GM18873 (cell line): Measurements from ENCODE around the gene KRTAP5-5.
"Not testable (repeated sequence)": the region's sequence is repeated elsewhere in the genome, so short reads cannot be mapped to it uniquely, and the experiment has no call there.

ENCODE experiments used
- ATAC-seq: cut with Tn5 transposase; IDR thresholded peaks from one replicate; pipeline ENCODE4 v1.9.1; 2021; ENCODE audit warnings: mild to moderate bottlenecking, moderate library complexity, moderate number of reproducible peaks; ENCODE audit not compliant: unreplicated experiment, low FRiP score

The KRTAP5-5 gene, protein sequence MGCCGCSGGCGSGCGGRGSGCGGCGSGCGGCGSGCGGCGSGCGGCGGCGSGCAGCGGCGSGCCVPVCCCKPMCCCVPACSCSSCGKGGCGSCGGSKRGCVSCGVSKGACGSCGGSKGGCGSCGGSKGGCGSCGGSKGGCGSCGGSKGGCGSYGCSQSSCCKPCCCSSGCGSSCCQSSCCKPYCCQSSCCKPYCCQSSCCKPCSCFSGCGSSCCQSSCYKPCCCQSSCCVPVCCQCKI

DNA sequence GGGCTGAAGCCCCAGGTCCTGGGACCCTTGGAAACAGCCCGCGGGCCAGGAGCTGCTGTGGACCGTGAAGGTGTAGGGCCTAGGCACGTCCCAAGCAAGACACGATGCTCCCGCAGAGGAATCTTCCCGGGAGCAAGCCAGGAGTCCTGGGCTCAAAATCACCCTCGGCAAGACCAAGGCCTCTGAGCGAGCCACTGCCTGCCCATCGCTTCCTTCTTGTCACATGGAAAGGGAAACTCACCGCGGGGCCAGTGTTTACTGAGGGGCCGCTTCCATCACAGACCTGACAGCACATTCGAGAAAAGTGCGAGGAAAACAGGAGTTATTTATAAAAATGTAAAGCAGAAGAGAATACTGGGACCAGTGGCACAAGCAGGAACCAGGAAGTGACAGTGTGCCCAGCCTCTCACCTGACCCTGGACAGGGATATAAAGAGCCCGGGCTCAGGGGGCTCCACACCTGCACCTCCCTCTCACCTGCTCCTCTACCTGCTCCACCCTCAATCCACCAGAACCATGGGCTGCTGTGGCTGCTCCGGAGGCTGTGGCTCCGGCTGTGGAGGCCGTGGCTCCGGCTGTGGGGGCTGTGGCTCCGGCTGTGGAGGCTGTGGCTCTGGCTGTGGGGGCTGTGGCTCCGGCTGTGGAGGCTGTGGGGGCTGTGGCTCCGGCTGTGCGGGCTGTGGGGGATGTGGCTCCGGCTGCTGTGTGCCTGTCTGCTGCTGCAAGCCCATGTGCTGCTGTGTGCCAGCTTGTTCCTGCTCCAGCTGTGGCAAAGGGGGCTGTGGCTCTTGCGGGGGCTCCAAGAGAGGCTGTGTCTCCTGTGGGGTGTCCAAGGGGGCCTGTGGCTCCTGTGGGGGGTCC lies at the start of gene KRTAP5-5:
TSS of gene KRTAP5-5 (plus strand) at position 450 of the 860 bp plus-strand sequence. CDS start at position 516, 66 bp downstream.
- ATAC-seq = no peak

DNA sequence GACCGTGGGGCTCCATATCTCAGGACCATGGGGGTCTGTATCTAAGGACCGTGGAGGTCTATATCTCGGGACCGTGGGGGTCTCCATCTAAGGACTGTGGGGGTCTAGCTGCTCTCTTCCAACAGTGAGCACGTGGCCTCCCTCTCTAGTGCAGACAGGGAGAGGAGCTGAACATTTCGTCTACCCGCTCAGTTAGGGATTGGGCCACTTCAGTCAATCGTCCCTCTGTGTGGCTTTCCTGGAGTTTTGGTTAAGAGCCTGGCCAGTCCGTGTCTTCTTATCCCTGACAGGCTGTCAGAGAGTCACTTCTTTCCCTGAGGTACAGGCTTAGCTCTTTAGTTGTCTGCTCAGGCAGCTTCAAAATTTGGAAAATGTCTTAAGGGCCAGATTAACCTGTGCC lies 47.6 kb upstream of the KRTAP5-5 start:
- ATAC-seq = no peak

DNA sequence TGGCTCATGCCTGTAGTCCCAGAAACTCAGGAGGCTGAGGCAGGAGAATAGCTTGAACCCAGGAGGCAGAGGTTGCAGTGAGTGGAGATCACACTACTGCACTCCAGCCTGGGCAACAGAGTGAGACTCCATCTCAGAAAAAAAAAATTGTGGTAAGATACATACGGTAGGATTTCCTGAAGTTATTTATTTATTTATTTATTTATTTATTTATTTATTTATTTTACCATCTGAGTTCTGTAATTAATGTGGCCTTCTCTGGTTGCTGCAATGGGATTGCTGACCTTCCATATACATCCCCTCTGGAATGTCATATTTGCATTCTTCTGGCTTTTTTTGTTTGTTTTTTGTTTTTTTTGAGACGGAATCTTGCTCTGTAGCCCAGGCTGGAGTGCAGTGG lies 46.7 kb upstream of the KRTAP5-5 start:
- ATAC-seq = not testable (repeated sequence)

- ATAC-seq = not testable (repeated sequence)
Observed at GRCh38 chr11:1584661-1585370, 44.8 kb upstream of the KRTAP5-5 start, which contains the start of gene KRTAP5-1. TSS of gene KRTAP5-1 (minus strand) at chr11:1585283. CDS start at chr11:1585249, 34 bp downstream.

DNA sequence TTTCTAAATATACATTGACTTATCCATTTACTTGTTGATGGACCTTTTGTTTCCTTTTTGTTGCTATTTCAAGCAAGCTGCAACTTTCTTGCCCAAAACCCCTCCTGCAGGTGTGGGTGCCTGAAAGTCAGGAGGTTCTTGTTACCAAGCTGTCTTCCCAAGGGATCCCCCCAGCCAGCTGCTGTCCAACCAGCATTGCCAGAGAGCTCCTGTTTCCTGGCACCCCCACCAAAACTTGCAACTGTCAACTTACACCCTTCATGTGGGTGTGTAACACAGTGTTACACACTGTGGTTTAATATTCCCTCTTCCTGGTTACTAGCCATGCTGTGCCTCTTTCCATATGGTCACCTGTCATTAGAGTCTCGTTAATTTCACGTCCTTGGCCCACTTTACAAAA lies 42.9 kb upstream of the KRTAP5-5 start:
- ATAC-seq = no peak

- not testable (repeated sequence) for ATAC-seq
Observed at GRCh38 chr11:1589191-1589963, 40.2 kb upstream of the KRTAP5-5 start.

DNA sequence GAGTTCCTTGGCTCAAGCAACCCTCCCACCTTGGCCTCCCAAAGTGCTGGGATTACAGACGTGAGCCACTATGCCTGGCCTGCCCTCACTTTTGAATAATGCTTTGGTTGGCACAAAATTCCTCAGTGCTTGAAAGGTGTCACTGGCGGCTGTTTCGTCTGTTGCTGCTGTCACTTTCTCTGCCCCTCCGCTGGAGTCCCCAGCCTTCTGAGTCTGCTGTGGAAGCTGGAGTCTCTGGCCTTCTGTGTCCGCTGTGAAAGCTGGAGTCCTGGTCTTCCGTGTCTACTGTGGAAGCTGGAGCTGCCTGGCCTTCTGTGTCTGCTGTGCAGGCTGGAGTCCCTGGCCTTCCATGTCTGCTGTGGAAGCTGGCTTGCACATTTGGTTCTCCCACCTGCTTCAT lies 39.6 kb upstream of the KRTAP5-5 start:
- ATAC-seq = no peak

- no peak for ATAC-seq
Observed at GRCh38 chr11:1592628-1593027, 36.9 kb upstream of the KRTAP5-5 start.

- ATAC-seq = not testable (repeated sequence)
Observed at GRCh38 chr11:1595994-1596575, 33.5 kb upstream of the KRTAP5-5 start.

GRCh38 chr11:1596576-1597121 lies 32.9 kb upstream of the KRTAP5-5 start:
- ATAC-seq = not testable (repeated sequence)

- no peak for ATAC-seq
Observed at GRCh38 chr11:1597331-1597993, 32.1 kb upstream of the KRTAP5-5 start.

DNA sequence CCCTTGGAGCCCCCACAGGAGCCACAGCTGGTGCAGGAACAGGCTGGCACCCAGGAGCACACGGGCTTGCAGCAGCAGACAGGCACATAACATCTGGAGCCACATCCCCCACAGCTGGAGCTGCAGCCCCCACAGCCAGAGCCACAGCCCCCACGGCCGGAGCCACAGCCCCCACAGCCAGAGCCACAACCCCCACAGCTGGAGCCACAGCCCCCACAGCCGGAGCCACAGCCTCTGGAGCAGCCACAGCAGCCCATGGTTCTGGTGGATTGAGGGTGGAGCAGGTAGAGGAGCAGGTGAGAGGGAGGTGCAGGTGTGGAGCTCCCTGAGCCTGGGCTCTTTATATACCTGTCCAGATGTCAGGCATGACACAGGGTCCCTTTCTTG lies 31.6 kb upstream of the KRTAP5-5 start, which contains the start of gene KRTAP5-2:
TSS of gene KRTAP5-2 (minus strand) at position 301 of the 387 bp plus-strand sequence. CDS start at position 257, 44 bp downstream.
- no peak for ATAC-seq

GRCh38 chr11:1598406-1598805 lies 31.2 kb upstream of the KRTAP5-5 start:
- not testable (repeated sequence) for ATAC-seq

- no peak for ATAC-seq
Observed at GRCh38 chr11:1598816-1599215, 30.8 kb upstream of the KRTAP5-5 start.

- ATAC-seq = no peak
Observed at GRCh38 chr11:1600626-1601025, 28.9 kb upstream of the KRTAP5-5 start.

DNA sequence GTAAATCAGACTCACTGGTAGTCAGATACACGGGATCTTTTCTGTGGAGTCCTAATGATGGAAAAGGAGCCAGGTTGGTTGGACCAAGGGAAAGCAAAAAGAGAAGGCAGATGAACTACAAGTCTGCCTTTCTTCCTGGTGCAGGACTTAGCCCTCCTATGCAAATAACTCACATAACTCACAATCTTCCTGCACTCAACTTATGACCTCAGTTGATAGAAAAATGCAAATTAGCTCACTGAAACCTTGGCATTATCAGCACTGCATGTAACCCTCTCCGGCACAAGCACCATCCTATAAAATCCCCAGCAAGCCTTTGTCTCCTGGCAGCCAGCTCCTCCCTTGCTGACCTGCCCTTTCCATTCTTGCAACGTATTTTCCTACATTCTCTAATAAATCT lies 27.9 kb upstream of the KRTAP5-5 start:
- not testable (repeated sequence) for ATAC-seq

DNA sequence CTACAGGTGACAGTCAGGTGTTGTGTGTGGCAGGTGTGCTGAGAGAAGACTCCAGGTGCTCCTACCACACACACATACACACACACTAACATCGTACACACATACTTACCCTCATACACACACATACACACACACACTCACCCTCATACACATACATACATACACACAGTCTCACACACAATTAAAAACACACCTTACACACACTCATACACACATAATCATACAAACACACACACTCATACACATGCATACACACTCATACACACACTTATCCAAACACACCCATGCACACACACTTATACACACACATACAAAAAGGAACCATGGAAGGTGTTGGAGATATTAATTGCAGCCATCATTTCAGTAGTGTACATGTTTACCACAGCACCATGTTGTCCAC lies 25.9 kb upstream of the KRTAP5-5 start:
- no peak for ATAC-seq

GRCh38 chr11:1604181-1604580 lies 25.4 kb upstream of the KRTAP5-5 start:
- ATAC-seq = no peak

GRCh38 chr11:1604711-1605110 lies 24.9 kb upstream of the KRTAP5-5 start:
- no peak for ATAC-seq
